ENCODE results near the gene SRGAP1. TPM values are rescaled to one million over a fixed set of nuclear protein-coding genes. Genes with fewer than 3 reads are reported as not detected.

SRGAP1 gene
- total and polyA plus RNA-seq, 2 of the 13 experiments (the other 11 are each of a cell fraction or from before 2014, with no cell fraction given), result 1.6 to 3.4 TPM

GRCh38 chr12:63843721-63844390 is 644 bp upstream of the SRGAP1 start (continued):
- TF ChIP-seq ZNF710 (CRISPR knock-in tag; IDR thresholded peaks at IDR 0.05; ENCODE audit: borderline replicate concordance) (peak; percentile 61; the same call in 1 of the 2 replicates), ZNF501 (CRISPR knock-in tag; IDR thresholded peaks at IDR 0.05) (peak; percentile 68; the same call in 1 of the 2 replicates), SIN3A (IDR thresholded peaks at IDR 0.05; ENCODE audit: borderline replicate concordance, low read depth, low read length) (peak; percentile 68; the same call in 1 of the 2 replicates), CREBL2 (CRISPR knock-in tag; IDR thresholded peaks at IDR 0.05; ENCODE audit: borderline replicate concordance) (peak; percentile 28; the same call in 1 of the 2 replicates), STAG1 (CRISPR knock-in tag; IDR thresholded peaks at IDR 0.05) (peak; percentile 98), LBX2 (CRISPR knock-in tag; IDR thresholded peaks at IDR 0.05; ENCODE audit: borderline replicate concordance) (no peak), ZNF83 (CRISPR knock-in tag; IDR thresholded peaks at IDR 0.05; ENCODE audit: borderline replicate concordance) (no peak), HNF1B (CRISPR knock-in tag; IDR thresholded peaks at IDR 0.05) (peak; percentile 52; the same call in 1 of the 2 replicates), MAX (IDR thresholded peaks at IDR 0.05) (peak; percentile 90), KDM2A (CRISPR knock-in tag; IDR thresholded peaks at IDR 0.05; ENCODE audit: borderline replicate concordance, low read depth) (peak; percentile 90), NFRKB (IDR thresholded peaks at IDR 0.05) (no peak), MED13 (CRISPR knock-in tag; IDR thresholded peaks at IDR 0.05) (peak; percentile 10; the same call in 1 of the 2 replicates), ZNF768 (CRISPR knock-in tag; IDR thresholded peaks at IDR 0.05) (peak; percentile 64), ZNF580 (CRISPR knock-in tag; IDR thresholded peaks at IDR 0.05; ENCODE audit: borderline replicate concordance, low read depth) (peak; percentile 59; the same call in 1 of the 2 replicates), ERF (CRISPR knock-in tag; IDR thresholded peaks at IDR 0.05) (peak; percentile 92; the same call in 1 of the 2 replicates), ZNF556 (CRISPR knock-in tag; IDR thresholded peaks at IDR 0.05; ENCODE audit: borderline replicate concordance) (peak; percentile 92), ZNF777 (CRISPR knock-in tag; IDR thresholded peaks at IDR 0.05) (peak; percentile 89), TFE3 (CRISPR knock-in tag; IDR thresholded peaks at IDR 0.05) (peak; percentile 64), DNMT1 (CRISPR knock-in tag; IDR thresholded peaks at IDR 0.05) (no peak), ETV6 (CRISPR knock-in tag; conservative IDR thresholded peaks at IDR 0.05) (no peak), ARNTL (CRISPR knock-in tag; IDR thresholded peaks at IDR 0.05) (peak; percentile 77), HOXA5 (CRISPR knock-in tag; IDR thresholded peaks at IDR 0.05) (peak; percentile 65; the same call in 1 of the 2 replicates)
